Measurements from ENCODE around the gene SLC27A2.

The SLC27A2 gene

DNA sequence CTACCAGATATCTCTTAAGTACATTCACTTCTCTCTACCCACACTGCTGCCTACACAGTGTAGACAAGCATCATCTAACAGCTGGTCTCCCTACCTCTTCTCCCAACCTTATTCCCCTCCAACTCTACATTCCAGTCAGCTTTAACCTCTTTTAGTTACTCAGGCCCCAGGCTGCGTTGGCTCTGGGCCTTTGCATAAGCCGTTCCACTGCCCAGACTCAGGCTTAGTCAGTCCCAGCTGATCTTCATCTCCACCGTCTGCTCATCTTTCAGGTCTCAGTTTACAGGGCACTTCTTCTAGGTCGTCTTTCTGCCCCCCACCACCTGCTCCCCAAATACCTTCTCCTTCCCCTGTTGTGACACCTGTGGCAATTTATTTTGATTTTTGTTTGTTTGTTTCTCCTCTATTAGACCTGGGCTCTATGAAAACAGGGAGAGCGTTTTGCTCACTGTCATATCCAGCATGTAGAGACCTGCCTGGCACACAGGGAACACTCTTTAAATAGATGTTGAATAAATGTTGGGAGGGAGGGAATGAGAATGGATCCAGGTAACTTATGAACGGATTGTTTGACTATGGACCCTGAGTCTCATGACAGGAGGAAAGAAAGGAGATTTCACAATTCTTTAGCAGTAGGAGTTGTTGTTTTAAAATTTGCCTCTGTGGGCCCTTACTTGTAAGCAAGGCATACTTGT lies 11.1 kb downstream of the SLC27A2 start:
- no peak for DNase-seq

- DNase-seq: no peak
Observed at GRCh38 chr15:50202003-50202402, 20.0 kb downstream of the SLC27A2 start.

- DNase-seq: no peak
Observed at GRCh38 chr15:50206020-50206419, 24.0 kb downstream of the SLC27A2 start.

- no peak for DNase-seq
Observed at GRCh38 chr15:50209809-50210208, 27.8 kb downstream of the SLC27A2 start.

DNA sequence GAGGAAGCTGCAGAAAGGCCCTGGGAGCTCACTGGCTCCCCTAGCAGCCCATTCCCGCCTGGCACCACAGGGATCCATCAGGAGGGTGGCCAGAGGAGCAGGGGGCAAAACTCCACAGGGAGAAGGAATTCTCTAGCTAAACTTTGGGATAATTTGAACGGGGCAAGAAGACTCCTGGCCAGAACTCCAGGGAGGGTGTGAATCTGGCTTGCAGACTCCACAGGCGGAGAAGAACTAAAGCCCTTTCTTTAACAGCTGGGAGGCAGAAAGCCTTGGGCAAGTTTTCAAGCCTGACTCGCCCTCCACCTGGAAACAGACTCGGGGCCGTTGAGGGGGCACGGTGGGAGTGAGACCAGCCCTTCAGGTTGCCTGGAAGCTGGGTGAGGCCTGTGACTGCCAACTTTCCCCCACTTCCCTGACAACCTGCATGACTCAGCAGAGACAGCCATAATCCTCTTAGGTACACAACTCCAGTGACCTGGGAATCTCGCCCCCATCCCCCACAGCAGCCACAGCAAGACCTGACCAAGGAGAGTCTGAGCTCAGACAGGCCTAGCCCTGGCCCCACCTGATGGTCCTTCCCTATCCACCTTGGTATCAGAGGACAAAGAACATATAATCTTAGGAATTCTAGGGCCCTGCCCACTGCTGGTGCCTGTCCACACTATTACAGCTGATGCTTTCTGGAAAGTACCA lies 28.6 kb downstream of the SLC27A2 start:
- no peak for DNase-seq

GRCh38 chr15:50218291-50218690 lies 36.3 kb downstream of the SLC27A2 start:
- no peak for DNase-seq

GRCh38 chr15:50218691-50219090 lies 36.7 kb downstream of the SLC27A2 start:
- DNase-seq: no peak

- no peak for DNase-seq
Observed at GRCh38 chr15:50219820-50220219, 37.8 kb downstream of the SLC27A2 start.

GRCh38 chr15:50222181-50222580 lies 40.2 kb downstream of the SLC27A2 start:
- DNase-seq: no peak

GRCh38 chr15:50224606-50225005 lies 42.6 kb downstream of the SLC27A2 start:
- no peak for DNase-seq

GRCh38 chr15:50225057-50225456 lies 43.1 kb downstream of the SLC27A2 start:
- DNase-seq: no peak

GRCh38 chr15:50225938-50226337 lies 43.9 kb downstream of the SLC27A2 start:
- DNase-seq: no peak

DNA sequence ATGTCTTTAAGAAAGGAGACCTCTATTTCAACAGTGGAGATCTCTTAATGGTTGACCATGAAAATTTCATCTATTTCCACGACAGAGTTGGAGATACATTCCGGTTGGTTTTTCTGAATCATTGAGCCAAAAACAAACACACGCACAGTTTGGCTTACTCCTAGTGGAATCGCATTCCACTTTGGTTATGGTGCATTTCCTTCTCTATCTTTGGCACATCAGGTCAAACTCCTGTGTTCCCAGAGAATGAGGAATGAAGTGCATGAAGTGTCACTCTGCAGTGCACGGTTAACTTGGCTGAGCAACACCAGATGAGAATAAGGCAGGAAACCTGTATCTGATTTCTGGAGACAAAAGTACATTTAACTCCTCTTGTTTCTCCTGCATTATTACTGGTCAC lies 45.1 kb downstream of the SLC27A2 start:
- no peak for DNase-seq

DNA sequence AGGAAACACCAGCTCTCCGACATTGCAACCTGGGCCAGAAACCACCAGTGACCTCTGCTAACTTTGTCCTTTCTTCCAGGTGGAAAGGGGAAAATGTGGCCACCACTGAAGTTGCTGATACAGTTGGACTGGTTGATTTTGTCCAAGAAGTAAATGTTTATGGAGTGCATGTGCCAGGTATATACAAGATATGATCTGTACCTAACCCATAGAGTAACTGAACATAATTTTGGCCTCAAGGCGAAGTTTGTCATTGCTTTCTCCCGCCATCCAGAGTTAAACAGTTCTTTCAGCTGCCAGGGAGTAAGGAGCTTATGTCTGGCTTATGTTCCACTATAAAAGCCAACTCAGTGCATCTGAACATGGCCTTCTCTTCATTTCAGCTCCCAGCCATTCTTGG lies 46.9 kb downstream of the SLC27A2 start:
- DNase-seq: no peak

DNA sequence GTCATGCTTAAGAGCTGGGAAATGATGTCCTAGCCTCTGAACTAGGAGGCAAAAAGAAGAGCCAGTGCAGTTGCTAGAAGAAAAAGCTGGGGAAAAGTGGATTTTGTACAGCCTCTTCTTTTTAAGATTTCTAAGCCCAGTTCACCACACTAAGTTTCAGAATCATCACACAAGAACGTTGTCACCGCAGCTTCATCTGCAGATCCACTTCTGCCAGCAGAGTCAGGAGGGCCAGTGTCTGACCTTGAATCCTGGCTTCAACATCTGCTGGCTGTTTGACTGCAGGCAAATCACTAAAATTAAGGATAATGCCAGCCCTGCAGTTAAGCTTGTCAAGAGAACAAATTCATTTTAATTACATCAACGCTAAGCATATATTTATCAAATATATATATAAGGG lies 47.3 kb downstream of the SLC27A2 start:
- no peak for DNase-seq

- DNase-seq: no peak
Observed at GRCh38 chr15:50231761-50232160, 49.8 kb downstream of the SLC27A2 start.

DNA sequence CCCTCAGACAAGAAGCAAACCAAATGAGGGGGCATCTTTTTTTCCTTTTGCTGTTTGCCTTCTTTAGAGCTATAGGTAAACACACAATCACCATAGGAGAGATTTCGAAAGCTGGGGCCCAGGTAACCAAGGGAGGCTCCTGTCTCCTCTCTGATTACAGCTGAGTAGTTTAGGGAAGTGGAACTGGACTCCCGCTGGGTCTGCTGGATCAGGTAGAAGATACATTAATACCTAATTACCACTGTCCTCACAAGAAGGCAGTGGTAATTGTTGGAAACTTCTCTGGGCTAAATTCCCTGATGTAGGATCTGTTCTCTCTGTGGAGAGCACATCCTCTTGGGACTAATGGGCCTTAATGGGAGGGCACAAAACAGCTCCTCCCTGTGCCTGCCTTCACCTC lies 50.8 kb downstream of the SLC27A2 start:
- no peak for DNase-seq

GRCh38 chr15:50233192-50233736 lies 51.3 kb downstream of the SLC27A2 start:
- no peak for DNase-seq

DNA sequence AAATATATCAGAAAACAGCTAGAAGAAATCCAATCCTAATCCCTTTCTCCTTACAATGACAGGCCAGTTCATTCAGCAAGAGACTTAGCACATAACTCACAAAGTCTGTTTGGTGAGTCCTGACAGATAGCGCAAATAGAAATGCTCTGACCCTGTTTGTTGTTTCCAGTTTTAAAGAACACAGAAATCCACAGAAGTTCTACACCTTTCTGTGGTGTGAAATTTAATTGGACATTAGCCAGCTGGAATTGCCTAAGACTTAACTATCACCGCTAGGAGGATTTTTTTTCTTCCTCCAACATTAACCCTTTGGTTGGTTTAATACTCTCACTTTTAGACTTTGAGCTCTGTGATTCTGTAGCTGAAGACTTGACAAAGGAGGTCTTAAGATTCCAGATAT lies 52.8 kb downstream of the SLC27A2 start:
- DNase-seq: no peak

- DNase-seq: no peak
Observed at GRCh38 chr15:50235794-50236193, 53.8 kb downstream of the SLC27A2 start.

DNA sequence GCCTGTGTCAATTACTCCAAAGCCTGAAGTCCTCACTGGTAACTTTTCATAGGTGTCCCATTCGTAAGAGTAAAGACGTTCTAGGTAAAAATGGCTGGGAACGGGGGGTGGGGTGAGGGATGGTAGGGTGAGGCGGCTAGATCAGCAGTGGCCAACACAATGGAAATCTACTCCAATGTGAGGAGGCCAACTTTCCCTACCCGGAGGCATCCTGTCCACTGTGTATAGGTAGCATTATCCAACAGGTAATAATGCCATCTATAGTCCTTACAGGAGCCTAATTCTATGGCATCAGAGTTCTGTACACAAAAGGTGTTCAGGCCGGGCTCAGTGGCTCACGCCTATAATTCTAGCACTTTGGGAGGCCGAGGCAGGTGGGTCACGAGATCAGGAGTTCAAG lies 54.4 kb downstream of the SLC27A2 start:
- DNase-seq: no peak

- DNase-seq: no peak
Observed at GRCh38 chr15:50238255-50238654, 56.3 kb downstream of the SLC27A2 start.

GRCh38 chr15:50241684-50242450 lies 59.9 kb downstream of the SLC27A2 start:
- DNase-seq: no peak

- no peak for DNase-seq
Observed at GRCh38 chr15:50244153-50244552, 62.2 kb downstream of the SLC27A2 start.
